KOPT-K1 (cell line): ENCODE measurements around the gene DNAH2.
"Not testable (repeated sequence)": the region's sequence is repeated elsewhere in the genome, so short reads cannot be mapped to it uniquely, and the experiment has no call there.

Source experiments
- H3K27ac ChIP-seq: fragments of 200-600 bp; sonication (generic); 2 replicates; pipeline ENCODE4 v1.5.1; 2016; ENCODE audit warnings: antibody characterized with exemption, mild to moderate bottlenecking, low read depth, low read length; ENCODE audit not compliant: poor library complexity, severe bottlenecking
- H3K36me3 ChIP-seq: fragments of 200-600 bp; sonication (generic); 2 replicates; pipeline ENCODE4 v1.5.1; 2017; ENCODE audit warnings: antibody characterized with exemption, mild to moderate bottlenecking, low read length, moderate library complexity; ENCODE audit not compliant: insufficient read depth
- H3K9me3 ChIP-seq: fragments of 200-600 bp; sonication (generic); 2 replicates; pipeline ENCODE4 v1.5.1; 2017; ENCODE audit warnings: antibody characterized with exemption, low read length, mild to moderate bottlenecking; ENCODE audit not compliant: insufficient read depth, poor library complexity, severe bottlenecking

DNAH2 gene

GRCh38 chr17:7806587-7806986, 89.0 kb downstream of the DNAH2 start:
- Histone ChIP-seq H3K9me3 (no peaks in the 10 kb centered on the region), H3K27ac (no peak overlapping the region), H3K36me3 (no peaks in the 10 kb centered on the region)

GRCh38 chr17:7807206-7807605, 89.7 kb downstream of the DNAH2 start:
- Histone ChIP-seq H3K27ac (no peak overlapping the region), H3K36me3 (no peaks in the 10 kb centered on the region)

GRCh38 chr17:7809086-7809790, 91.7 kb downstream of the DNAH2 start:
- H3K9me3 ChIP-seq, result no peaks in the 10 kb centered on the region
- H3K36me3 ChIP-seq, result no peaks in the 10 kb centered on the region
- H3K27ac ChIP-seq, result no peak overlapping the region

More at GRCh38 chr17:7807206-7807605, 89.7 kb downstream of the DNAH2 start:
- no peaks in the 10 kb centered on the region for H3K9me3 ChIP-seq

GRCh38 chr17:7809791-7810343, 92.3 kb downstream of the DNAH2 start:
- H3K27ac ChIP-seq, H3K9me3 ChIP-seq: not testable (repeated sequence)

GRCh38 chr17:7811251-7811650, 93.7 kb downstream of the DNAH2 start:
- Histone ChIP-seq H3K9me3 (no peaks in the 10 kb centered on the region), H3K36me3 (no peaks in the 10 kb centered on the region), H3K27ac (no peak overlapping the region)

More at GRCh38 chr17:7809791-7810343, 92.3 kb downstream of the DNAH2 start:
- H3K36me3 ChIP-seq, result not testable (repeated sequence)

GRCh38 chr17:7814969-7815368, 97.4 kb downstream of the DNAH2 start:
- H3K9me3 ChIP-seq, result no peaks in the 10 kb centered on the region
- no peak overlapping the region for H3K27ac ChIP-seq
- no peaks in the 10 kb centered on the region for H3K36me3 ChIP-seq

GRCh38 chr17:7816926-7817642, 99.5 kb downstream of the DNAH2 start:
- H3K36me3 ChIP-seq, result no peaks in the 10 kb centered on the region
- H3K9me3 ChIP-seq, result no peaks in the 10 kb centered on the region
- no peak overlapping the region for H3K27ac ChIP-seq

GRCh38 chr17:7817643-7817964, 100.1 kb downstream of the DNAH2 start:
- Histone ChIP-seq H3K27ac (no peak overlapping the region), H3K36me3 (no peaks in the 10 kb centered on the region), H3K9me3 (no peaks in the 10 kb centered on the region)

GRCh38 chr17:7818026-7818425, 100.5 kb downstream of the DNAH2 start:
- H3K27ac ChIP-seq, result no peak overlapping the region
- no peaks in the 10 kb centered on the region for H3K36me3 ChIP-seq
- H3K9me3 ChIP-seq, result no peaks in the 10 kb centered on the region

GRCh38 chr17:7818746-7819645, 101.5 kb downstream of the DNAH2 start:
- Histone ChIP-seq H3K27ac (no peak overlapping the region), H3K36me3 (no peaks in the 10 kb centered on the region), H3K9me3 (no peaks in the 10 kb centered on the region)

GRCh38 chr17:7820231-7820630, 102.7 kb downstream of the DNAH2 start:
- Histone ChIP-seq H3K9me3 (no peaks in the 10 kb centered on the region), H3K27ac (no peak overlapping the region), H3K36me3 (no peaks in the 10 kb centered on the region)

GRCh38 chr17:7822126-7822525, 104.6 kb downstream of the DNAH2 start:
- no peak overlapping the region for H3K27ac ChIP-seq
- no peaks in the 10 kb centered on the region for H3K36me3 ChIP-seq
- no peaks in the 10 kb centered on the region for H3K9me3 ChIP-seq

- H3K36me3 ChIP-seq, result no peaks in the 10 kb centered on the region
Observed at GRCh38 chr17:7823581-7824001, 106.0 kb downstream of the DNAH2 start.

GRCh38 chr17:7824021-7824924, 106.7 kb downstream of the DNAH2 start:
- Histone ChIP-seq H3K9me3 (no peaks in the 10 kb centered on the region), H3K36me3 (no peaks in the 10 kb centered on the region), H3K27ac (no peak overlapping the region)

More at GRCh38 chr17:7823581-7824001, 106.0 kb downstream of the DNAH2 start:
- Histone ChIP-seq H3K9me3 (no peaks in the 10 kb centered on the region), H3K27ac (no peak overlapping the region)
